A549 (cell line): ENCODE measurements around the gene SPNS2. TPM values are rescaled to one million over a fixed set of nuclear protein-coding genes. Genes with fewer than 3 reads are reported as not detected.

Experiments used
- ATAC-seq, 2 experiments: fragments of 200-7000 bp in 1 of 2; fragments of >200 bp in 1 of 2; cut with Nextera tagmentation in 1 of 2; cut with Tn5 transposase in 1 of 2; 3 replicates each; pipeline versions ENCODE4 v1.8.0 to v1.9.1; 2018 to 2020; ENCODE audit warnings: mild to moderate bottlenecking in 1 of 2, moderate library complexity in 1 of 2
- CTCF ChIA-PET: fragments of 300-600 bp; sonication (Branson Sonifier 250); formaldehyde crosslinking; extraction: SDS; loops from one replicate; lab custom pipeline; 2021; ENCODE audit warnings: antibody characterized with exemption, inconsistent platforms; lab: Yijun Ruan, JAX
- POLR2A ChIA-PET: fragments of 350-600 bp; formaldehyde crosslinking; extraction: SDS; loops from one replicate; lab custom pipeline; 2021; ENCODE audit warnings: antibody characterized with exemption, inconsistent platforms; lab: Yijun Ruan, JAX
- DNase-seq, 2 experiments: peaks; one replicate each; pipeline versions ENCODE4 v3.0.0 to v3.0.0-alpha.2; 2011 to 2016; ENCODE audit warnings: low read depth in 1 of 2, low spot score in 1 of 2
- FAIRE-seq: peaks from 2 replicates; lab custom pipeline; 2011; peaks lifted over from hg19 to GRCh38; lab: Jason Lieb, UNC
- H3K27ac ChIP-seq, 2 experiments: fragments of >200 bp; sonication (Bioruptor Twin); formaldehyde crosslinking; 3 replicates each; pipeline ENCODE4 v1.5.1; 2016 to 2017
- H3K4me1 ChIP-seq: fragments of >200 bp; sonication (Bioruptor Twin); formaldehyde crosslinking; 3 replicates; pipeline ENCODE4 v1.6.1; 2016
- H3K4me2 ChIP-seq: fragments of >200 bp; sonication (Bioruptor Twin); formaldehyde crosslinking; 3 replicates; pipeline ENCODE4 v1.6.1; 2016
- H3K4me3 ChIP-seq: fragments of >200 bp; sonication (Bioruptor Twin); formaldehyde crosslinking; 3 replicates; pipeline ENCODE4 v1.5.1; 2016
- H3K9me3 ChIP-seq: fragments of >200 bp; sonication (Bioruptor Twin); formaldehyde crosslinking; 3 replicates; pipeline ENCODE4 v1.6.1; 2016
- ATOH8 ChIP-seq: fragments of 250-450 bp; sonication (Bioruptor Pico); IDR thresholded peaks from 2 replicates; pipeline ENCODE4 v1.5.0; 2020; ENCODE audit warnings: low read depth, mild to moderate bottlenecking, moderate library complexity
- BCL3 ChIP-seq: fragments of >200 bp; sonication (Bioruptor Twin); formaldehyde crosslinking; IDR thresholded peaks from 3 replicates; pipeline ENCODE4 v1.6.1; 2016
- BHLHE40 ChIP-seq: IDR thresholded peaks from 2 replicates; pipeline ENCODE4 v1.6.1; 2012; ENCODE audit warnings: low read depth, low read length, inconsistent platforms
- CBX2 ChIP-seq: fragments of 200-600 bp; sonication (generic); IDR thresholded peaks from 2 replicates; pipeline ENCODE4 v1.6.1; 2016; ENCODE audit warnings: low read depth, mild to moderate bottlenecking, borderline replicate concordance
- CBX8 ChIP-seq: fragments of 200-600 bp; sonication (generic); IDR thresholded peaks from 2 replicates; pipeline ENCODE4 v1.6.1; 2016
- CEBPB ChIP-seq, 2 experiments: fragments of >200 bp in 1 of 2; sonication (Bioruptor Twin) in 1 of 2; formaldehyde crosslinking in 1 of 2; IDR thresholded peaks; 2 replicates each; pipeline ENCODE4 v1.6.1; 2012 to 2016
- CHD2 ChIP-seq: fragments of 150-350 bp; IDR thresholded peaks from 2 replicates; pipeline ENCODE4 v1.6.1; 2014; ENCODE audit warnings: low read length; ENCODE audit not compliant: partially characterized antibody
- CTCF ChIP-seq: fragments of >200 bp; sonication (Bioruptor Twin); formaldehyde crosslinking; IDR thresholded peaks from 3 replicates; pipeline ENCODE4 v1.5.1; 2016
- ESRRA ChIP-seq: fragments of 150-350 bp; IDR thresholded peaks from 2 replicates; pipeline ENCODE4 v1.6.1; 2014; ENCODE audit warnings: mild to moderate bottlenecking, low read length, borderline replicate concordance
- FOSL2 ChIP-seq, 2 experiments: fragments of 450-650 bp in 1 of 2; fragments of >200 bp in 1 of 2; sonication (Bioruptor Twin) in 1 of 2; formaldehyde crosslinking; IDR thresholded peaks; 2 replicates each; pipeline versions ENCODE4 v1.5.0 to v1.6.1; 2016 to 2020; ENCODE audit warnings: mild to moderate bottlenecking in 1 of 2, moderate library complexity in 1 of 2
- GATA3 ChIP-seq: IDR thresholded peaks from 2 replicates; pipeline ENCODE4 v1.6.1; 2012; ENCODE audit warnings: borderline replicate concordance
- HES2 ChIP-seq: fragments of >200 bp; sonication (Bioruptor Twin); formaldehyde crosslinking; IDR thresholded peaks from 2 replicates; pipeline ENCODE4 v1.6.1; 2016
- HOXB5 ChIP-seq: fragments of 250-450 bp; sonication (Bioruptor Pico); IDR thresholded peaks from 2 replicates; pipeline ENCODE4 v1.5.0; 2020; ENCODE audit warnings: mild to moderate bottlenecking, moderate library complexity
- JUNB ChIP-seq: fragments of >200 bp; sonication (Bioruptor Twin); formaldehyde crosslinking; IDR thresholded peaks from 2 replicates; pipeline ENCODE4 v1.6.1; 2016
- KDM1A ChIP-seq: fragments of 200-600 bp; sonication (generic); IDR thresholded peaks from 2 replicates; pipeline ENCODE4 v1.6.1; 2016; ENCODE audit warnings: low read depth, mild to moderate bottlenecking
- MYC ChIP-seq: IDR thresholded peaks from 2 replicates; pipeline ENCODE4 v1.6.1; 2012; ENCODE audit warnings: mild to moderate bottlenecking, inconsistent platforms, low read length, improper control_type of control experiment, borderline replicate concordance
- NFE2L2 ChIP-seq: fragments of 150-350 bp; conservative IDR thresholded peaks from 2 replicates; pipeline ENCODE4 v1.6.1; 2014; ENCODE audit warnings: low read length
- PBX3 ChIP-seq: IDR thresholded peaks from 2 replicates; pipeline ENCODE4 v1.6.1; 2012
- RARB ChIP-seq: fragments of 250-450 bp; sonication (Bioruptor Pico); IDR thresholded peaks from 2 replicates; pipeline ENCODE4 v1.8.0; 2021; ENCODE audit warnings: mild to moderate bottlenecking, moderate library complexity
- RCOR1 ChIP-seq: fragments of 150-350 bp; IDR thresholded peaks from 2 replicates; pipeline ENCODE4 v1.6.1; 2014; ENCODE audit warnings: antibody characterized with exemption, low read length, low read depth
- RFX5 ChIP-seq: fragments of 450-650 bp; IDR thresholded peaks from 2 replicates; pipeline ENCODE4 v1.7.1; 2014; ENCODE audit warnings: antibody characterized with exemption, mild to moderate bottlenecking, moderate library complexity
- RNF2 ChIP-seq: fragments of 200-600 bp; sonication (generic); IDR thresholded peaks from 2 replicates; pipeline ENCODE4 v1.6.1; 2016; ENCODE audit warnings: low read depth, mild to moderate bottlenecking, antibody characterized with exemption, moderate library complexity, borderline replicate concordance
- SMC3 ChIP-seq: fragments of >200 bp; sonication (Bioruptor Twin); formaldehyde crosslinking; IDR thresholded peaks from 3 replicates; pipeline ENCODE4 v1.6.1; 2018; ENCODE audit warnings: inconsistent platforms
- TFCP2L1 ChIP-seq: fragments of 250-450 bp; sonication (Bioruptor Pico); IDR thresholded peaks from 2 replicates; pipeline ENCODE4 v1.5.0; 2021; ENCODE audit warnings: mild to moderate bottlenecking
- TP53 ChIP-seq: fragments of 250-450 bp; sonication (Bioruptor Pico); IDR thresholded peaks from 2 replicates; pipeline ENCODE4 v1.5.0; 2021; ENCODE audit warnings: mild to moderate bottlenecking, moderate library complexity
- ZC3H11A ChIP-seq: fragments of 450-650 bp; IDR thresholded peaks from 2 replicates; pipeline ENCODE4 v1.6.1; 2014; ENCODE audit warnings: antibody characterized with exemption, mild to moderate bottlenecking
- ZNF302 ChIP-seq: fragments of 250-450 bp; sonication (Bioruptor Pico); IDR thresholded peaks from 2 replicates; pipeline ENCODE4 v1.9.0; 2021; ENCODE audit warnings: inconsistent platforms, mild to moderate bottlenecking, moderate library complexity
- WGBS: methylation state at CpG from one replicate; pipeline ENCODE4 v1.1.6; 2017; ENCODE audit errors: missing lambda C conversion rate; 5-methylcytosine and 5-hydroxymethylcytosine counted together
- polyA plus RNA-seq, 4 experiments: library from polyadenylated mRNA; depleted of rRNA in 3 of 4; stranded (reverse); fragments of >200 nt; fragmentation: RNase III in 1 of 4; extraction: RNeasy Plus Mini Kit Qiagen cat#74134 plus additional on column Dnase treatment in 1 of 4; gene quantifications; 2 replicates in 3 of 4; 3 replicates in 1 of 4; pipeline ENCODE4 v1.2.3, GENCODE V29; 2011 to 2017

The SPNS2 gene
- polyA plus RNA-seq, 2 of the 4 experiments (the other 2 are of a cell fraction) = 0.27 to 0.46 TPM

GRCh38 chr17:4476017-4476416 lies 22.7 kb upstream of the SPNS2 start:
- H3K4me1 ChIP-seq = peaks cover 7% of the 10 kb centered on the region; the same call in 2 of the 3 replicates
- no peaks in the 10 kb centered on the region for H3K9me3 ChIP-seq
- 78% methylated on average over 7 of the region's 14 CpGs for WGBS
- TF ChIP-seq NFE2L2 (no peak), ATOH8 (CRISPR knock-in tag) (no peak), ESRRA (no peak), PBX3 (no peak), HOXB5 (CRISPR knock-in tag) (no peak), GATA3 (no peak), CBX8 (no peak), MYC (no peak), KDM1A (no peak), ZC3H11A (no peak), RARB (no peak), RCOR1 (no peak), CBX2 (no peak)
- CTCF ChIA-PET = interaction anchor here (1.0 to 1.6 kb wide), 2 partner anchors 33 to 56 kb away, joined by 3 to 5 read pairs; no protein-coding TSS in a partner anchor
- FAIRE-seq (no peak), ATAC-seq (no peak; a peak in 1 of 6 replicates), DNase-seq (no peak)
- H3K4me3 ChIP-seq = no peak overlapping the region
- no peak overlapping the region for H3K27ac ChIP-seq
- POLR2A ChIA-PET = no interaction called here
- H3K4me2 ChIP-seq = no peak overlapping the region

- no peak for FAIRE-seq
- TF ChIP-seq HOXB5 (CRISPR knock-in tag) (no peak), RNF2 (no peak), BHLHE40 (no peak), ZNF302 (CRISPR knock-in tag) (no peak), RFX5 (no peak), CHD2 (no peak), SMC3 (no peak), CEBPB (IDR thresholded peaks at IDR 0.05) (no peak)
- H3K4me1 ChIP-seq = peaks cover 9% of the 10 kb centered on the region; the same call in 2 of the 3 replicates
- no peak; a peak in 1 of 6 replicates for ATAC-seq
- H3K4me3 ChIP-seq = no peak overlapping the region
- CTCF ChIA-PET = interaction anchor here (0.5 to 1.6 kb wide), 4 partner anchors 56 to 477 kb away, joined by 3 to 5 read pairs (median 4); no protein-coding TSS in a partner anchor
- no peak overlapping the region for H3K27ac ChIP-seq
- no peak for DNase-seq
- H3K4me2 ChIP-seq = no peak overlapping the region
- POLR2A ChIA-PET = no interaction called here
- 75% methylated on average over 18 of the region's 19 CpGs for WGBS
- H3K9me3 ChIP-seq = no peaks in the 10 kb centered on the region
Measured at GRCh38 chr17:4476511-4477070, 22.1 kb upstream of the SPNS2 start.

GRCh38 chr17:4477255-4477791 lies 21.4 kb upstream of the SPNS2 start:
- POLR2A ChIA-PET = no interaction called here
- Histone ChIP-seq H3K9me3 (no peaks in the 10 kb centered on the region), H3K4me2 (no peak overlapping the region), H3K27ac (no peak overlapping the region), H3K4me1 (peaks cover 9% of the 10 kb centered on the region; the same call in 2 of the 3 replicates), H3K4me3 (no peak overlapping the region)
- FAIRE-seq (no peak), ATAC-seq (no peak), DNase-seq (no peak)
- TF ChIP-seq TFCP2L1 (CRISPR knock-in tag) = no peak
- no peak for TF ChIP-seq PBX3
- TF ChIP-seq BHLHE40 = no peak
- TF ChIP-seq HES2 = no peak
- no peak for TF ChIP-seq BCL3
- no peak for TF ChIP-seq RNF2
- TF ChIP-seq TP53 (CRISPR knock-in tag) = no peak
- no peak for TF ChIP-seq FOSL2 (IDR thresholded peaks at IDR 0.05)
- TF ChIP-seq FOSL2 (CRISPR knock-in tag; IDR thresholded peaks at IDR 0.05) = no peak
- no peak for TF ChIP-seq JUNB
- no peak for TF ChIP-seq CTCF
- no peak for TF ChIP-seq ESRRA
- TF ChIP-seq RFX5 = no peak
- CTCF ChIA-PET = interaction anchor here (1.0 to 1.6 kb wide), 3 partner anchors 57 to 262 kb away, joined by 3 to 5 read pairs (median 4); no protein-coding TSS in a partner anchor
- 76% methylated on average over 10 of the region's 10 CpGs for WGBS
